Measurements from ENCODE around the gene COX4I1. TPM values are rescaled to one million over a fixed set of nuclear protein-coding genes. Genes with fewer than 3 reads are reported as not detected.

The COX4I1 gene
- polyA plus RNA-seq, 12 donors, result 296 to 370 (median 354) TPM; not detected in 1

GRCh38 chr16:85819771-85820170 is 20.3 kb downstream of the COX4I1 start:
- DNase-seq, result no peak

GRCh38 chr16:85820604-85821372 is 21.3 kb downstream of the COX4I1 start:
- no peak for DNase-seq

GRCh38 chr16:85821390-85822135 is 22.1 kb downstream of the COX4I1 start:
- peak; percentile 75 for DNase-seq

- DNase-seq, result no peak
These were observed 22.6 kb downstream of the COX4I1 start for GRCh38 chr16:85822145-85822544.

GRCh38 chr16:85823328-85823920 is 23.9 kb downstream of the COX4I1 start:
- DNase-seq, result no peak

GRCh38 chr16:85824161-85825135 is 25.0 kb downstream of the COX4I1 start:
- no peak for DNase-seq

GRCh38 chr16:85825326-85825725 is 25.8 kb downstream of the COX4I1 start:
- no peak for DNase-seq

- DNase-seq, result no peak
These were observed 27.3 kb downstream of the COX4I1 start for GRCh38 chr16:85826686-85827247.

GRCh38 chr16:85828166-85828565 is 28.7 kb downstream of the COX4I1 start:
- DNase-seq, result no peak

GRCh38 chr16:85829171-85829719 is 29.8 kb downstream of the COX4I1 start:
- no peak for DNase-seq

- DNase-seq, result no peak
These were observed 30.4 kb downstream of the COX4I1 start for GRCh38 chr16:85829751-85830445.

GRCh38 chr16:85830821-85831220 is 31.3 kb downstream of the COX4I1 start:
- DNase-seq, result no peak

- DNase-seq, result no peak
These were observed 33.2 kb downstream of the COX4I1 start for GRCh38 chr16:85832570-85833218.

GRCh38 chr16:85833219-85833920 is 33.9 kb downstream of the COX4I1 start:
- DNase-seq, result no peak

- DNase-seq, result no peak
These were observed 35.2 kb downstream of the COX4I1 start for GRCh38 chr16:85834741-85835140.

GRCh38 chr16:85835227-85835751 is 35.8 kb downstream of the COX4I1 start:
- no peak for DNase-seq

- no peak for DNase-seq
These were observed 36.6 kb downstream of the COX4I1 start for GRCh38 chr16:85835956-85836705.

Measured in muscle of arm (tissue), 12 donors.